ENCODE data around the gene LIPJ. TPM values are rescaled to one million over a fixed set of nuclear protein-coding genes. Genes with fewer than 3 reads are reported as not detected.

The LIPJ gene
- total and polyA plus RNA-seq, 8 donors, result 0.55 to 5.3 (median 0.92) TPM; not detected in 5

GRCh38 chr10:88624840-88625239 lies 38.3 kb downstream of the LIPJ start:
- DNase-seq, result no peak
- Histone ChIP-seq H3K4me3 (no peak overlapping the region), H3K4me1 (no peaks in the 10 kb centered on the region), H3K27me3 (no peaks in the 10 kb centered on the region), H3K27ac (no peak overlapping the region), H3K9me3 (no peaks in the 10 kb centered on the region), H3K36me3 (no peaks in the 10 kb centered on the region)
- TF ChIP-seq POLR2AphosphoS5 (IDR thresholded peaks at IDR 0.05) (no peak), CTCF (IDR thresholded peaks at IDR 0.05) (no peak), POLR2A (IDR thresholded peaks at IDR 0.05) (no peak), EP300 (IDR thresholded peaks at IDR 0.05) (no peak)
- intact Hi-C loops (cut with DNase I; ENCODE audit: low total_unique reads), result no loop called here

GRCh38 chr10:88640186-88640585 lies 53.6 kb downstream of the LIPJ start:
- Histone ChIP-seq H3K27me3 (no peaks in the 10 kb centered on the region), H3K4me3 (no peak overlapping the region), H3K36me3 (no peaks in the 10 kb centered on the region), H3K9me3 (peaks cover 5 to 20% (median 12%) of the 10 kb centered on the region in 4 donors), H3K27ac (peak overlapping the region in 3 of 5 donors; percentile 39 to 65 (median 40)), H3K4me1 (peaks cover 6 to 18% (median 11%) of the 10 kb centered on the region in 4 donors)
- WGBS, 5 donors, result 9 to 33% (median 16%) methylated on average over 2 of the region's 2 CpGs
- peak in 1 of 2 donors; percentile 44 for DNase-seq
- TF ChIP-seq CTCF (IDR thresholded peaks at IDR 0.05) (no peak), EP300 (IDR thresholded peaks at IDR 0.05) (no peak), POLR2A (IDR thresholded peaks at IDR 0.05) (no peak), POLR2AphosphoS5 (IDR thresholded peaks at IDR 0.05) (peak in 2 of 3 donors; percentile 58 to 76)
- intact Hi-C loops (cut with DNase I; ENCODE audit: low total_unique reads), result no loop called here

GRCh38 chr10:88642209-88642608 lies 55.6 kb downstream of the LIPJ start:
- Histone ChIP-seq H3K4me1 (peaks cover 6 to 26% (median 11%) of the 10 kb centered on the region in 4 donors), H3K36me3 (no peaks in the 10 kb centered on the region), H3K27ac (peak overlapping the region in 3 of 5 donors; percentile 1 to 36 (median 33)), H3K27me3 (no peaks in the 10 kb centered on the region), H3K4me3 (no peak overlapping the region), H3K9me3 (peaks cover 5 to 15% (median 10%) of the 10 kb centered on the region in 4 donors)
- DNase-seq, result no peak
- TF ChIP-seq CTCF (IDR thresholded peaks at IDR 0.05) (no peak), POLR2A (IDR thresholded peaks at IDR 0.05) (no peak), POLR2AphosphoS5 (IDR thresholded peaks at IDR 0.05) (no peak), EP300 (IDR thresholded peaks at IDR 0.05) (no peak)
- 71 to 83% (median 75%) methylated on average over 6 of the region's 6 CpGs for WGBS, 5 donors
- intact Hi-C loops (cut with DNase I; ENCODE audit: low total_unique reads), result no loop called here

GRCh38 chr10:88642963-88643362 lies 56.4 kb downstream of the LIPJ start:
- Histone ChIP-seq H3K4me3 (no peak overlapping the region), H3K27me3 (no peaks in the 10 kb centered on the region), H3K27ac (peak overlapping the region in 3 of 5 donors; percentile 1 to 36 (median 33)), H3K4me1 (peaks cover 6 to 26% (median 11%) of the 10 kb centered on the region in 4 donors), H3K9me3 (peaks cover 5 to 8% (median 7%) of the 10 kb centered on the region in 4 donors), H3K36me3 (no peaks in the 10 kb centered on the region)
- intact Hi-C loops (cut with DNase I; ENCODE audit: low total_unique reads), result no loop called here
- DNase-seq, result peak in 1 of 2 donors; percentile 24
- TF ChIP-seq POLR2AphosphoS5 (IDR thresholded peaks at IDR 0.05) (no peak), CTCF (IDR thresholded peaks at IDR 0.05) (no peak), EP300 (IDR thresholded peaks at IDR 0.05) (no peak), POLR2A (IDR thresholded peaks at IDR 0.05) (no peak)
